ENCODE data around the gene MAOB.

DNA sequence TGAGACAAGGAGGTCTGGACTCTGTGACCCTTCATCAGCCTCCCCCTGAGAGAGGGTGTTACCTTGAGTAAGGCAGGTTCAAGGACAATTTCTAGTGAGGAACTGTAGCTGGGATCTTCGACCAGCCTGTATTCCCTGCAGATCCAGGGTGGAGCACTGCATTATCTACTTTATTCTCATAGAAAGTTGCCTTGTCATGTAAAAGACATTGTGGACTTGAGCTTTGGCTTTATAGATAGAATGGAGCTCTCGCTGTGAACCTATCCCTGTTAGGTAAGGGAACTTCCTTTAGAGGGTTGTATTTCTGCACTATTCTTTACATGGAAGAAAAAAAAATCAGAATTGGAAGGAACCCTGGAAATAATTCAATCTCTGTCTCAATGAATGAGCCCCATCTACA is 134.8 kb downstream of the MAOB start:
- TF ChIP-seq BHLHE40 (IDR thresholded peaks at IDR 0.05; ENCODE audit: borderline replicate concordance): no peak
- no peak for TF ChIP-seq SUZ12 (IDR thresholded peaks at IDR 0.05)
